Activated T-cell treated with anti-CD3 and anti-CD28 coated beads, Interleukin-2, amount 50 U/mL, for 1 hour (primary cell): Measurements from ENCODE around the gene TMEM62.
"Not testable (repeated sequence)": the region's sequence is repeated elsewhere in the genome, so short reads cannot be mapped to it uniquely, and the experiment has no call there.

Source experiments
- DNase-seq: peaks from one replicate; pipeline ENCODE4 v3.0.0-alpha.2; 2020

TMEM62 gene

DNA sequence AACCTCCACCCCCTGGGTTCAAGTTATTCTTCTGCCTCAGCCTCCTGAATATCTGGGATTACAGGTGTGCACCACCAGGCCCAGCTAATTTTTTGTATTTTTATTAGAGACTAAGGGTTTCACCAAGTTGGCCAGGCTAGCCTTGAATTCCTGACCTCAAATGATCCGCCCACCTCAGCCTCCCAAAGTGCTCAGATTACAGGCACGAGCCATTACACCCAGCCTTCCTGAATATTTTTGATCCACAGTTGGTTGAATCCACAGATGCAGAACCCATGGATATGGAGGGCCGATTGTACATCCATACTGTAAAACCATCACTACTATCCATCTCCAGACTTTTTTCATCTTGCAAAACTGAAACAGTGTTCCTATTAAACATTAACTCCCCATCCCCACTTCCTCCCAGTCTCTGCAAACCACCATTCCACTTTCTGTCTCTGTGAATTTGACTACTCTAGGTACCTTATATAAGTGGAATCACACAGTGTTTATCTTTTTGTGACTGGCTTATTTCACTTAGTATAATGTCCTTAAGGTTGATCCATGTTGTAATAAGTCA is 8.2 kb upstream of the TMEM62 start:
- no peak for DNase-seq

- no peak for DNase-seq
These were observed 7.0 kb upstream of the TMEM62 start for GRCh38 chr15:43126356-43126755.

DNA sequence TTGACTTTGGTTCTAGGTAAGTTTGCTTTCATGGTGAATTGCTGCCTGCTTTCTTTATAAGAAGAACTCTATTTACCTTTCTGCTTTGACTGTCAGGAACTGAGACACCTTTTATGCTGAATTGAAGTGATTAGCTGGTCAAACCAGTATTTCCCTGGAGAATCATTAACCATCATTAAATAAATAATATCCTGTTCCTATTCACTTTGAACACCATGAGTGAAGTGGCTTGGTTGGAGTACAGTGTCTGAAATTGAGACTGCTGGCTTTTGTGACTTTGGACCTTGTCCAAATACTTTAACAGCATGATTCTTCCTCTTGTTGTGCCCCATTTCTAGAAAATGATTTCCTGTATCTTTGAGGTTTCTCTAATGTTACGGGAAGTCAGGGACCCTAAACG is 5.6 kb upstream of the TMEM62 start:
- DNase-seq = no peak

DNA sequence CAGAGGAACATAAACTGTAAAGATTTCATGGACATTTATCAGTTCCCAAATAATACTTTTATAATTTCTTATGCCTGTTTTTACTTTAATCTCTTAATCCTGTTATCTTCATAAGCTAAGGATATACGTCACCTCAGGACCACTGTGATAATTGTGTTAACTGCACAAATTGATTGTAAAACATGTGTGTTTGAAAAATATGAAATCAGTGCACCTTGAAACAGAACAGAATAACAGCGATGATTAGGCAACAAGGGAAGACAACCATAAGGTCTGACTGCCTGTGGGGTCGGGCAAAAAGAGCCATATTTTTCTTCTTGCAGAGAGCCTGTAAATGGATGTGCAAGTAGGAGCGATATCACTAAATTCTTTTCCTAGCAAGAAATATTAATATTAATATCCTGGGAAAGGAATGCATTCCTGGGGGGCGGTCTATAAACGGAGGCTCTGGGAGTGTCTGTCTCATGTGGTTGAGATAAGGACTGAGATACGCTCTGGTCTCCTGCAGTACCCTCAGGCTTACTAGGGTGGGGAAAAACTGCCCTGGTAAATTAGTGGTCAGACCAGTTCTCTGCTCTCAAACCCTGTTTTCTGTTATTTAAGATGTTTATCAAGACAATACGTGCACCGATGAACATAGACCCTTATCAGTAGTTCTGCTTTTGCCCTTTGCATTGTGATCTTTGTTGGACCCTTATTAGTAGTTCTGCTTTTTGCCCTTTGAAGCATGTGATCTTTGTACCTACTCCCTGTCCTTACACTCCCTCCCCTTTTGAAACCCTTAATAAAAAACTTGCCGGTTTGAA is 5.0 kb upstream of the TMEM62 start:
- not testable (repeated sequence) for DNase-seq

GRCh38 chr15:43128980-43129335 is 4.4 kb upstream of the TMEM62 start:
- no peak for DNase-seq

GRCh38 chr15:43132830-43133429 is 456 bp upstream of the TMEM62 start:
- DNase-seq = no peak

GRCh38 chr15:43134157-43134635 is 810 bp downstream of the TMEM62 start:
- no peak for DNase-seq

DNA sequence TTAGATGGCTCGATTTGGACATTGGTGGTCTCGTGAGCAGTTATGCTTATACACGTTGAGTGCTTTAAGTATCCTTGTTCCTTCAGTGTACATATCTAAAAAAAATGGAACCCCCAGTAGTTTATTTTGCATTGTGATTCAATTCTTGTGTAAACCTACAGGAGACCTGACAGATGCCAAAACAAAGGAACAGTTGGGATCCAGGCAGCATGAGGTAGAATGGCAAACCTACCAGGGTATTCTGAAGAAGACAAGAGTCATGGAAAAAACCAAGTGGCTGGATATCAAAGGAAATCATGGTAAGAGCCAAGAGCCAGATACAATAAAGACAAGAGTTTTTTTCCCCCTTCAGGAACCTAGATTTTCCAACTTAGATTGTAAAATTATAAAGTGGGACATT is 2.0 kb downstream of the TMEM62 start:
- DNase-seq = no peak

DNA sequence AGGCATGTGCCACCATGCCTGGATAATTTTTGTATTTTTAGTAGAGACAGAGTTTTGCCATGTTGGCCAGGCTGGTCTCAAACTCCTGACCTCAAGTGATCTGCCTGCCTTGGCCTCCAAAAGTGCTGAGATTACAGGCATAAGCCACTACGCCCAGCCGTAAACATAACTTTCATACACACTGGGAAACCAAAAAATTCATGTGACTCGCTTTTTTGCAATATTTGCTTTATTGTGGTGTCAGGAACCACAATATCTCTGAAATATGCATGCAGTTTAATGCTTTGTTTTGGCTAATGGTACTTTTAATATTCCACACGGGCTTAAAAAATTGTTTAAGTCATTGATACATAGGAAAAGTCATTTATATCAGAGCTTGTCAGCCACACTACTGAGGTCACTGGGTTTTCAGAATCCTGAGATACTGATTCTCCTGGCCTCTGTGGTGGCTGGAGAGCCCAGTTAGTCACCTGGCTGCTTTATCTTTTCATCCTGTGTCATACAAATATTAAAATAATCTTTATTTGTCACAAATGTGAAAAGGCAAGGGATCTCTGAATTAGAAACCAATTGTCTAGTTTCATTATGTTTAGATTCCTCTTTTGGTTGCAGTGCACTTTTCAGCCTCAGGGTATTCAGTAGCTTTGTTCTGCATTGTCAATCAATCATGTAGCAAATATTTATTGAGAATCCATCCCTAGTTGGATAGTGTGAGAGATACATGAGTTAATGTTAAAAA is 10.0 kb downstream of the TMEM62 start:
- no peak for DNase-seq

- no peak for DNase-seq
These were observed 11.1 kb downstream of the TMEM62 start for GRCh38 chr15:43144512-43144911.

DNA sequence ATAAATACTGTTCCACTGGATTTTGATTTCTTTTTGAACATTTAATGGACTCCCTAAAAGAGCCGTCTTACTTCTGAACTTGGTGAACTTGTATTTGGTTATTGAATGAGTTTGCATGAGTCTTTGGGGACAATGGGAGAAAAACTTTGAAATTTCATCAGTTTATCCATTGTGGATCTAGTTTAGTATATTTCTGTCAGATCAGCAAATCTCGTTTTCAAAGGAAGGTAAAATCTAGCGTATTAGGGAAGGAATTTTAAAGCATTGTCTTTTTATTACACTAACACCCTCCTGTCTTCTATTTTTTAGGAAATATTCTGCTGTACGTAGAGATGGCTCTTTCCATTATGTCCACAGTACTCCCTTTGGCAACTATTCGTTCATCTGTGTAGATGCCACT is 12.8 kb downstream of the TMEM62 start:
- DNase-seq = no peak

- DNase-seq = no peak
These were observed 17.0 kb downstream of the TMEM62 start for GRCh38 chr15:43150191-43150929.

- no peak for DNase-seq
These were observed 18.3 kb downstream of the TMEM62 start for GRCh38 chr15:43151688-43152087.

GRCh38 chr15:43153269-43153668 is 19.9 kb downstream of the TMEM62 start:
- DNase-seq = no peak

GRCh38 chr15:43165801-43166325 is 32.5 kb downstream of the TMEM62 start:
- DNase-seq = no peak

GRCh38 chr15:43167261-43167660 is 33.9 kb downstream of the TMEM62 start:
- DNase-seq = not testable (repeated sequence)

- no peak for DNase-seq
These were observed 35.1 kb downstream of the TMEM62 start for GRCh38 chr15:43168192-43169107.

DNA sequence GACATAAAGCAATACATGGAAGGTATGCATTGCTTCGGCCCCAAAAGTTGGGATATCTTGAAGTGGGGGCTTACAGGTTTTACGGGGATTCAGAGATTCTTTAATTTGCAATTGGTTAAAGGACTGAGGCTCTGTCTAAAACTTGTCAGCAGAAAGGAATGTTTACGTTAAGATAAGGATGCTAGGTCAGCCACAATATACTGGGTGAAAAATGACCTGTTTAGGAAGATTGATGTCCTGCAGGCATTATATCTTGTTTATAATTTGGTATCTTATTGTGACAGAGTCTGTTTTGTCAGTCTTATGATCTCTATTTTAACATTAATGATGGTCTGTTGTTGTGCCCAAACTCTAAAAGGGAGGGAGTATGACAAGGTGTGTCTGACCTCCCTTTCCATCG is 36.5 kb downstream of the TMEM62 start:
- DNase-seq = no peak

- not testable (repeated sequence) for DNase-seq
These were observed 42.4 kb downstream of the TMEM62 start for GRCh38 chr15:43175656-43176309.

DNA sequence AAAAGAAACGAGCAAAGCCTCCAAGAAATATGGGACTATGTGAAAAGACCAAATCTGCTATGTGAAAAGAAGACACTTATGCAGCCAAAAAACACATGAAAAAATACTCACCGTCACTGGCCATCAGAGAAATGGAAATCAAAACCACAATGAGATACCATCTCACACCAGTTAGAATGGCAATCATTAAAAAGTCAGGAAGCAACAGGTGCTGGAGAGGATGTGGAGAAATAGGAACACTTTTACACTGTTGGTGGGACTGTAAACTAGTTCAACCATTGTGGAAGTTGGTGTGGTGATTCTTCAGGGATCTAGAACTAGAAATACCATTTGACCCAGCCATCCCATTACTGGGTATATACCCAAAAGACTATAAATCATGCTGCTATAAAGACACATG is 43.8 kb downstream of the TMEM62 start:
- DNase-seq = not testable (repeated sequence)

GRCh38 chr15:43183270-43183669 is 49.9 kb downstream of the TMEM62 start:
- DNase-seq = no peak
